A549 (cell line): ENCODE measurements around the gene HAAO.

ENCODE experiments used
- CTCF ChIP-seq: fragments of >200 bp; sonication (Bioruptor Twin); formaldehyde crosslinking; IDR thresholded peaks from 3 replicates; pipeline ENCODE4 v1.5.1; 2016
- ELK1 ChIP-seq: fragments of 150-350 bp; IDR thresholded peaks from 2 replicates; pipeline ENCODE4 v1.6.1; 2014; ENCODE audit warnings: low read depth, mild to moderate bottlenecking, low read length
- KDM1A ChIP-seq: fragments of 200-600 bp; sonication (generic); IDR thresholded peaks from 2 replicates; pipeline ENCODE4 v1.6.1; 2016; ENCODE audit warnings: low read depth, mild to moderate bottlenecking
- MYC ChIP-seq: IDR thresholded peaks from 2 replicates; pipeline ENCODE4 v1.6.1; 2012; ENCODE audit warnings: mild to moderate bottlenecking, inconsistent platforms, low read length, improper control_type of control experiment, borderline replicate concordance
- NPAS2 ChIP-seq: fragments of 250-450 bp; sonication (Bioruptor Pico); IDR thresholded peaks from 2 replicates; pipeline ENCODE4 v1.8.0; 2022; ENCODE audit warnings: mild to moderate bottlenecking, moderate library complexity, borderline replicate concordance
- POLR2A ChIP-seq: IDR thresholded peaks from 2 replicates; pipeline ENCODE4 v1.6.1; 2012; ENCODE audit warnings: mild to moderate bottlenecking, low read length
- RAD21 ChIP-seq, 2 experiments: fragments of >200 bp in 1 of 2; sonication (Bioruptor Twin) in 1 of 2; formaldehyde crosslinking in 1 of 2; IDR thresholded peaks in 1 of 2; conservative IDR thresholded peaks in 1 of 2; 2 replicates in 1 of 2; 3 replicates in 1 of 2; pipeline ENCODE4 v1.6.1; 2012 to 2018; ENCODE audit warnings: inconsistent platforms in 1 of 2
- RARB ChIP-seq: fragments of 250-450 bp; sonication (Bioruptor Pico); IDR thresholded peaks from 2 replicates; pipeline ENCODE4 v1.8.0; 2021; ENCODE audit warnings: mild to moderate bottlenecking, moderate library complexity
- RCOR1 ChIP-seq: fragments of 150-350 bp; IDR thresholded peaks from 2 replicates; pipeline ENCODE4 v1.6.1; 2014; ENCODE audit warnings: antibody characterized with exemption, low read length, low read depth
- TF ChIP-seq, protein P1 (sequence below): fragments of >200 bp; sonication (Bioruptor Twin); formaldehyde crosslinking; IDR thresholded peaks from 2 replicates; pipeline ENCODE4 v1.6.1; 2016

DNA sequence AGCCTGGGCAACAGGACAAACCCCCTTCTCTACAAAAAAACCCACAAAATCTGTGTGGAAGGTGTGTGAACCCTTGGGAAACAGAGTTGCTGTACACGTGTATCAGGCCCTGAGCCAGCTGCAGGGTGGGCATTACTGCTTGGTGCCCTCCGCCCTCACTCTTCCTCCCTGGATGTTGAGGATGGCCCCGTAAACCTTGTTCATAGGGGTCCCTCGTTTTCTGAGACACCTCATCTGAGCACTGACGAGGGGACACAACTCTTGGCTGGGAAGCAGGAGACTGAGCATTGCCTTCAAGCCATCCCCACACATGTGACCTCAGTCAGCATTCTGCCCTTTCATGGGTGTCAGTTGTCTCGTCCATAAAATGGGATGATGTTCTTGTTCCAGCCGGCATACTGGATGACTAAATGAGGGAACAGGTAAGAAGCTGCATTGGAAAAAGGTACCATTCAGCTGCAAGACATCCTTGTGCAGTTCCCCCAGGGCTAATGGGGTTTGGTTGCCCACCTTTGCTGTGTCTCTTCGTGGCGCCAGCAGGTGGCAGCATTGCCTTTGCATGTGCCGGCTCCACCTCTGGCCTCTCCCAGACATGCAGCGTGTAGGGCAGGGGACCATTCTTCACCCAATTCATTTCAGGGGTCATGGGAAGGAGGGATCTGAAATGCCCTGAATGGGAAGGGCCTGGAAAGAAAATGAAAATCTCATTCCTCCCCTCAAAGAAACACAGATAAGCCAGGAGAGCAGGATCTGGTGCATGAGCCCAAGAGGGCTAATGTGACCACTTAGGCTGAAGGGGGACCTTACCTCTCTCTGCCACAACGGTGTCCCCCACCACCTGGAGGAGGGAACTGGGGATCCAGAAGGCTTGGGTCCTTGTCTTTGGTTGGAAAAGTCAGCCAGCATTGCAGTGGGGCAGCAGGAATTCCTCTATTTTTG lies 36.4 kb upstream of the HAAO start:
- peak; percentile 87 to 93 for TF ChIP-seq RAD21 (conservative IDR thresholded peaks at IDR 0.05 in 1 of 2, IDR thresholded peaks at IDR 0.05 in 1 of 2)
- TF ChIP-seq, protein P1, sequence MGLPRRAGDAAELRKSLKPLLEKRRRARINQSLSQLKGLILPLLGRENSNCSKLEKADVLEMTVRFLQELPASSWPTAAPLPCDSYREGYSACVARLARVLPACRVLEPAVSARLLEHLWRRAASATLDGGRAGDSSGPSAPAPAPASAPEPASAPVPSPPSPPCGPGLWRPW = no peak
- no peak for TF ChIP-seq RCOR1
- TF ChIP-seq CTCF = peak; percentile 93
- TF ChIP-seq POLR2A = no peak
- TF ChIP-seq RARB (CRISPR knock-in tag) = no peak
- no peak for TF ChIP-seq NPAS2 (CRISPR knock-in tag)
- TF ChIP-seq ELK1 = no peak
- no peak for TF ChIP-seq KDM1A
- TF ChIP-seq MYC = no peak
